Caco-2 (cell line): ENCODE data around the gene FRRS1L. TPM values are rescaled to one million over a fixed set of nuclear protein-coding genes. Genes with fewer than 3 reads are reported as not detected.

Experiments used
- BruUV-seq: library from RNA; stranded (reverse); fragments of 400-500 nt; replicated peaks from 2 replicates; lab custom pipeline; 2021; lab: Mats Ljungman, UMichigan
- CTCF ChIA-PET: fragments of 300-600 bp; sonication (Branson Sonifier 250); formaldehyde crosslinking; loops from one replicate; lab custom pipeline; 2022; ENCODE audit warnings: antibody characterized with exemption; lab: Charles Lee
- POLR2A ChIA-PET: fragments of 300-600 bp; sonication (Branson Sonifier 250); formaldehyde crosslinking; loops from one replicate; lab custom pipeline; 2022; ENCODE audit warnings: antibody characterized with exemption; lab: Charles Lee
- DNase-seq, 2 experiments: peaks; one replicate each; pipeline versions ENCODE4 v3.0.0 to v3.0.0-alpha.2; 2020 to 2022
- H3K27me3 ChIP-seq: replicated peaks from 2 replicates; pipeline ENCODE4 v1.6.0; 2011; ENCODE audit warnings: low read length; ENCODE audit not compliant: control insufficient read depth, insufficient read depth
- H3K36me3 ChIP-seq: 2 replicates; pipeline ENCODE4 v1.5.1; 2011; ENCODE audit warnings: low read length; ENCODE audit not compliant: control insufficient read depth, insufficient read depth
- H3K4me1 ChIP-seq: fragments of 250-450 bp; sonication (Bioruptor Pico); 2 replicates; pipeline ENCODE4 v1.5.1; 2020; ENCODE audit warnings: mild to moderate bottlenecking
- H3K4me3 ChIP-seq: 2 replicates; pipeline ENCODE4 v1.5.1; 2011; ENCODE audit warnings: low read depth, mild to moderate bottlenecking, control low read depth, low read length
- H3K9me3 ChIP-seq: fragments of 250-450 bp; sonication (Bioruptor Pico); 2 replicates; pipeline ENCODE4 v1.5.1; 2020; ENCODE audit warnings: mild to moderate bottlenecking, moderate library complexity
- H3K27ac Mint-ChIP-seq: one replicate; pipeline ENCODE4 v1.8.0; 2022; ENCODE audit warnings: mixed read lengths; ENCODE audit not compliant: unreplicated experiment
- H3K27me3 Mint-ChIP-seq: one replicate; pipeline ENCODE4 v1.8.0; 2022; ENCODE audit warnings: mixed read lengths; ENCODE audit not compliant: insufficient read depth, unreplicated experiment
- H3K36me3 Mint-ChIP-seq: one replicate; pipeline ENCODE4 v1.8.0; 2022; ENCODE audit warnings: mild to moderate bottlenecking, mixed read lengths; ENCODE audit not compliant: insufficient read depth, unreplicated experiment
- H3K4me1 Mint-ChIP-seq: one replicate; pipeline ENCODE4 v1.8.0; 2022; ENCODE audit warnings: low read depth, mixed read lengths; ENCODE audit not compliant: unreplicated experiment
- H3K4me3 Mint-ChIP-seq: one replicate; pipeline ENCODE4 v1.8.0; 2022; ENCODE audit warnings: mild to moderate bottlenecking, moderate library complexity, mixed read lengths; ENCODE audit not compliant: unreplicated experiment
- H3K9me3 Mint-ChIP-seq: one replicate; pipeline ENCODE4 v1.8.0; 2022; ENCODE audit warnings: mixed read lengths; ENCODE audit not compliant: unreplicated experiment
- intact Hi-C: fragments of 100-400 bp; cut with micrococcal nuclease; formaldehyde crosslinking; loops from one replicate; pipeline ENCODE4 v1.10.0; 2022; ENCODE audit not compliant: unreplicated experiment
- total RNA-seq: library from RNA; stranded (reverse); gene quantifications from 2 replicates; pipeline ENCODE4 v1.2.3, GENCODE V29; 2022
- TF ChIP-seq, protein P1 (sequence below), 2 experiments: fragments of 200-600 bp in 1 of 2; IDR thresholded peaks; 1 replicate in 1 of 2; 2 replicates in 1 of 2; pipeline versions ENCODE4 v1.5.1 to v1.8.0; 2011 to 2022; ENCODE audit warnings: antibody characterized with exemption in 1 of 2, control low read depth in 1 of 2, inconsistent platforms in 1 of 2, low read depth in 1 of 2, low read length in 1 of 2, mild to moderate bottlenecking in 1 of 2, moderate library complexity in 1 of 2; ENCODE audit not compliant: insufficient read depth in 1 of 2, severe bottlenecking in 1 of 2, unreplicated experiment in 1 of 2

Gene FRRS1L
- total RNA-seq, 1 experiment from 2014 or later, result not detected

- no peak for DNase-seq
- H3K4me3 ChIP-seq, result no peak overlapping the region
- ChIA-PET CTCF (no interaction called here), POLR2A (no interaction called here)
- Mint-ChIP-seq H3K36me3 (no peaks in the 10 kb centered on the region), H3K9me3 (peaks cover 10% of the 10 kb centered on the region), H3K27ac (no peak overlapping the region), H3K27me3 (no peaks in the 10 kb centered on the region), H3K4me3 (no peak overlapping the region), H3K4me1 (peaks cover 7% of the 10 kb centered on the region)
- no TSS peak for BruUV-seq
- intact Hi-C loops, result no loop called here
- H3K4me1 ChIP-seq, result peaks cover 14% of the 10 kb centered on the region
- TF ChIP-seq, protein P1, sequence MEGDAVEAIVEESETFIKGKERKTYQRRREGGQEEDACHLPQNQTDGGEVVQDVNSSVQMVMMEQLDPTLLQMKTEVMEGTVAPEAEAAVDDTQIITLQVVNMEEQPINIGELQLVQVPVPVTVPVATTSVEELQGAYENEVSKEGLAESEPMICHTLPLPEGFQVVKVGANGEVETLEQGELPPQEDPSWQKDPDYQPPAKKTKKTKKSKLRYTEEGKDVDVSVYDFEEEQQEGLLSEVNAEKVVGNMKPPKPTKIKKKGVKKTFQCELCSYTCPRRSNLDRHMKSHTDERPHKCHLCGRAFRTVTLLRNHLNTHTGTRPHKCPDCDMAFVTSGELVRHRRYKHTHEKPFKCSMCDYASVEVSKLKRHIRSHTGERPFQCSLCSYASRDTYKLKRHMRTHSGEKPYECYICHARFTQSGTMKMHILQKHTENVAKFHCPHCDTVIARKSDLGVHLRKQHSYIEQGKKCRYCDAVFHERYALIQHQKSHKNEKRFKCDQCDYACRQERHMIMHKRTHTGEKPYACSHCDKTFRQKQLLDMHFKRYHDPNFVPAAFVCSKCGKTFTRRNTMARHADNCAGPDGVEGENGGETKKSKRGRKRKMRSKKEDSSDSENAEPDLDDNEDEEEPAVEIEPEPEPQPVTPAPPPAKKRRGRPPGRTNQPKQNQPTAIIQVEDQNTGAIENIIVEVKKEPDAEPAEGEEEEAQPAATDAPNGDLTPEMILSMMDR (IDR thresholded peaks at IDR 0.05; ENCODE audit: insufficient read depth in 1 of 2, low read depth in 1 of 2, low read length in 1 of 2, severe bottlenecking in 1 of 2, unreplicated experiment in 1 of 2), result no peak
- no peaks in the 10 kb centered on the region for H3K27me3 ChIP-seq
- H3K36me3 ChIP-seq, result no peaks in the 10 kb centered on the region
- no peaks in the 10 kb centered on the region for H3K9me3 ChIP-seq
Measured at GRCh38 chr9:109159583-109159982, 7.5 kb downstream of the FRRS1L start.

DNA sequence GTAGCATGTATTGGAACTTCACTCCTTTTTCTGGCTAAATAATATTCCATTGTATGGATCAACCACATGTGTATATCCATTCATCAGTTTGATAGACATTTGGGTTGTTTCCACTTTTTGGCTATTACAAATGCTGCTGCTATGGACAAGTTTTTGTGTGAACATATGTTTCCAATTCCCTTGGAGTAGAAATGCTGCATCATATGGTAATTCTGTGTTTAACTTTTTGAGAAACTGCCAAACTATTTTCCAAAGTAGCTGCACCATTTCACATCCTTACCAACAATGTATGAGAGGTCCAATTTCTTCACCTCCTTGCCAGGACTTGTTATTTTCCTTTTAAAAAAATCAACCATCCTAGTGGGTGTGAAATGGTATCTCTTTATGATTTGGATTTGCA, 8.4 kb downstream of the FRRS1L start:
- Mint-ChIP-seq H3K4me3 (no peak overlapping the region), H3K4me1 (peaks cover 7% of the 10 kb centered on the region), H3K27me3 (no peaks in the 10 kb centered on the region), H3K9me3 (peaks cover 10% of the 10 kb centered on the region), H3K27ac (no peak overlapping the region), H3K36me3 (no peaks in the 10 kb centered on the region)
- peaks cover 3% of the 10 kb centered on the region; the same call in 1 of the 2 replicates for H3K9me3 ChIP-seq
- BruUV-seq, result no TSS peak
- DNase-seq, result no peak
- peaks cover 14% of the 10 kb centered on the region for H3K4me1 ChIP-seq
- ChIA-PET CTCF (no interaction called here), POLR2A (no interaction called here)
- H3K27me3 ChIP-seq, result no peaks in the 10 kb centered on the region
- intact Hi-C loops, result no loop called here
- no peak overlapping the region for H3K4me3 ChIP-seq
- TF ChIP-seq, protein P1 (IDR thresholded peaks at IDR 0.05; ENCODE audit: insufficient read depth in 1 of 2, low read depth in 1 of 2, low read length in 1 of 2, severe bottlenecking in 1 of 2, unreplicated experiment in 1 of 2), result no peak
- H3K36me3 ChIP-seq, result no peaks in the 10 kb centered on the region

GRCh38 chr9:109156708-109157107, 10.3 kb downstream of the FRRS1L start:
- BruUV-seq, result no TSS peak
- intact Hi-C loops, result no loop called here
- TF ChIP-seq, protein P1 (IDR thresholded peaks at IDR 0.05; ENCODE audit: insufficient read depth in 1 of 2, low read depth in 1 of 2, low read length in 1 of 2, severe bottlenecking in 1 of 2, unreplicated experiment in 1 of 2), result no peak
- no peaks in the 10 kb centered on the region for H3K27me3 ChIP-seq
- POLR2A ChIA-PET, result no interaction called here
- Mint-ChIP-seq H3K4me1 (peaks cover 7% of the 10 kb centered on the region), H3K36me3 (no peaks in the 10 kb centered on the region), H3K9me3 (peaks cover 10% of the 10 kb centered on the region), H3K27me3 (no peaks in the 10 kb centered on the region), H3K4me3 (no peak overlapping the region), H3K27ac (no peak overlapping the region)
- H3K36me3 ChIP-seq, result no peaks in the 10 kb centered on the region
- no peak overlapping the region for H3K4me3 ChIP-seq
- no peak for DNase-seq
- H3K4me1 ChIP-seq, result peaks cover 7% of the 10 kb centered on the region
- CTCF ChIA-PET, result no interaction called here
- peaks cover 10% of the 10 kb centered on the region for H3K9me3 ChIP-seq
